ENCODE measurements around the gene MYO3B.

DNA sequence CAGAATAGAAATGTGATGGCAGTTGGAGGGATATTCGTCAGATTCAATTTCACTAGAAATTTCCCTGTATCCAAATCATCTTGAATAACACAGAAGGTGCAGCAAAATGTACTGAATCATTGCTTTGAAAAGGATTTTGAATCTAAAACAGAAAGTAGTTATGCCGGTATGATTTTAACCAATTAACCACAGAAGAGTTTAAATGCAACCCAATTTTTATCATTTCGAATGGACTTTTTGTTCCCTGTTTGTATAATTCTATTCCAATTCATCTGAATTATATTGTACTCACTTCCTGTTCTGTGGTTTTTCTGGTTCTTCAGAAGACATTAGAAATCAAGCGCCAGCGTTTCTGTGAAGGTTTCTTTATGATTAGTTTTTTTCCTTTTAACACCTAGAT, 190.4 kb downstream of the MYO3B start:
- TF ChIP-seq POLR2A (IDR thresholded peaks at IDR 0.05), result no peak
- TF ChIP-seq, protein P1, sequence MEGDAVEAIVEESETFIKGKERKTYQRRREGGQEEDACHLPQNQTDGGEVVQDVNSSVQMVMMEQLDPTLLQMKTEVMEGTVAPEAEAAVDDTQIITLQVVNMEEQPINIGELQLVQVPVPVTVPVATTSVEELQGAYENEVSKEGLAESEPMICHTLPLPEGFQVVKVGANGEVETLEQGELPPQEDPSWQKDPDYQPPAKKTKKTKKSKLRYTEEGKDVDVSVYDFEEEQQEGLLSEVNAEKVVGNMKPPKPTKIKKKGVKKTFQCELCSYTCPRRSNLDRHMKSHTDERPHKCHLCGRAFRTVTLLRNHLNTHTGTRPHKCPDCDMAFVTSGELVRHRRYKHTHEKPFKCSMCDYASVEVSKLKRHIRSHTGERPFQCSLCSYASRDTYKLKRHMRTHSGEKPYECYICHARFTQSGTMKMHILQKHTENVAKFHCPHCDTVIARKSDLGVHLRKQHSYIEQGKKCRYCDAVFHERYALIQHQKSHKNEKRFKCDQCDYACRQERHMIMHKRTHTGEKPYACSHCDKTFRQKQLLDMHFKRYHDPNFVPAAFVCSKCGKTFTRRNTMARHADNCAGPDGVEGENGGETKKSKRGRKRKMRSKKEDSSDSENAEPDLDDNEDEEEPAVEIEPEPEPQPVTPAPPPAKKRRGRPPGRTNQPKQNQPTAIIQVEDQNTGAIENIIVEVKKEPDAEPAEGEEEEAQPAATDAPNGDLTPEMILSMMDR (IDR thresholded peaks at IDR 0.05), result no peak

Measured in body of pancreas (tissue), 4 donors.